ENCODE data around the gene RNU6-9. TPM values are rescaled to one million over a fixed set of nuclear protein-coding genes. Genes with fewer than 3 reads are reported as not detected.

RNU6-9 gene
- total and polyA plus RNA-seq, 7 donors: not detected

- no peak for TF ChIP-seq POLR2A (IDR thresholded peaks at IDR 0.05)
- TF ChIP-seq CTCF (IDR thresholded peaks at IDR 0.05): no peak
- no peak for TF ChIP-seq EP300 (IDR thresholded peaks at IDR 0.05)
- TF ChIP-seq POLR2AphosphoS5 (IDR thresholded peaks at IDR 0.05): no peak
- H3K27ac ChIP-seq: no peak overlapping the region
- no peaks in the 10 kb centered on the region for H3K27me3 ChIP-seq
- no peak for DNase-seq
- H3K36me3 ChIP-seq: peaks cover 55 to 87% (median 69%) of the 10 kb centered on the region in 4 donors
- H3K4me1 ChIP-seq: no peaks in the 10 kb centered on the region
- intact Hi-C loops (cut with DNase I): no loop called here
- H3K9me3 ChIP-seq: no peaks in the 10 kb centered on the region
- WGBS, 2 donors: 98% methylated on average over 34 of the region's 34 CpGs
- no peak overlapping the region for H3K4me3 ChIP-seq
Observed at GRCh38 chr19:881385-882071, 11.8 kb upstream of the RNU6-9 start.

DNA sequence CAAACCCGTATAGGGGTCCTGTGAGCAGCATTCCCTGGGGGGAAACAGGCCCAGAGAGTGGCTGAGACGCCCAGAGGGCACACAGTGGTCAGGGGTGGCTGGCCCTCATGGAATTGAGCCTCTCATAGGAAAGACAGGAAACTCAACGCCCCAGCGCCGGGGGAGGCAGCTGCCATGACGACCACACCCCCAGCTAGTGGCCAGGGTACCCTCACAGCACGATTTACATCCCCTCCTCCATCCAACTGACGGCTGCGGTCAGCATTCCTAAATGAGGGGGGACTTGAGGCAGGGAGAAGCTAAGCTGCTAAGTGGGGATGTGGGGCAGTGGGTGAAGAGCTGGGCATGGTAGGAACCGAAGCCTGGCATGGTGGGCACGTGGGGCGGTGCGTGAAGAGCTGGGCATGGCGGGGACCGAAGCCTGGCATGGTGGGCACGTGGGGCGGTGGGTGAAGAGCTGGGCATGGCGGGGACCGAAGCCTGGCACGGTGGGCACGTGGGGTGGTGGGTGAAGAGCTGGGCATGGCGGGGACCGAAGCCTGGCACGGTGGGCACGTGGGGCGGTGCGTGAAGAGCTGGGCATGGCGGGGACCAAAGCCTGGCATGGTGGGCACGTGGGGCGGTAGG lies 10.3 kb upstream of the RNU6-9 start:
- WGBS, 2 donors: 94 to 97% methylated on average over 28 to 30 of the region's 30 CpGs
- intact Hi-C loops (cut with DNase I): no loop called here
- Histone ChIP-seq H3K36me3 (peaks cover 48 to 88% (median 61%) of the 10 kb centered on the region in 4 donors), H3K4me3 (no peak overlapping the region), H3K27ac (no peak overlapping the region), H3K9me3 (no peaks in the 10 kb centered on the region), H3K4me1 (no peaks in the 10 kb centered on the region), H3K27me3 (no peaks in the 10 kb centered on the region)
- no peak for DNase-seq
- TF ChIP-seq POLR2A (IDR thresholded peaks at IDR 0.05) (no peak), POLR2AphosphoS5 (IDR thresholded peaks at IDR 0.05) (no peak), EP300 (IDR thresholded peaks at IDR 0.05) (no peak), CTCF (IDR thresholded peaks at IDR 0.05) (no peak)

GRCh38 chr19:883661-884211 lies 9.5 kb upstream of the RNU6-9 start:
- no peak for DNase-seq
- no peak for TF ChIP-seq POLR2AphosphoS5 (IDR thresholded peaks at IDR 0.05)
- 93 to 94% methylated on average over 22 of the region's 22 CpGs for WGBS, 2 donors
- intact Hi-C loops (cut with DNase I): no loop called here
- no peak overlapping the region for H3K27ac ChIP-seq
- no peaks in the 10 kb centered on the region for H3K9me3 ChIP-seq
- H3K4me1 ChIP-seq: no peaks in the 10 kb centered on the region
- H3K27me3 ChIP-seq: no peaks in the 10 kb centered on the region
- no peak overlapping the region for H3K4me3 ChIP-seq
- peaks cover 48 to 95% (median 63%) of the 10 kb centered on the region in 4 donors for H3K36me3 ChIP-seq

DNA sequence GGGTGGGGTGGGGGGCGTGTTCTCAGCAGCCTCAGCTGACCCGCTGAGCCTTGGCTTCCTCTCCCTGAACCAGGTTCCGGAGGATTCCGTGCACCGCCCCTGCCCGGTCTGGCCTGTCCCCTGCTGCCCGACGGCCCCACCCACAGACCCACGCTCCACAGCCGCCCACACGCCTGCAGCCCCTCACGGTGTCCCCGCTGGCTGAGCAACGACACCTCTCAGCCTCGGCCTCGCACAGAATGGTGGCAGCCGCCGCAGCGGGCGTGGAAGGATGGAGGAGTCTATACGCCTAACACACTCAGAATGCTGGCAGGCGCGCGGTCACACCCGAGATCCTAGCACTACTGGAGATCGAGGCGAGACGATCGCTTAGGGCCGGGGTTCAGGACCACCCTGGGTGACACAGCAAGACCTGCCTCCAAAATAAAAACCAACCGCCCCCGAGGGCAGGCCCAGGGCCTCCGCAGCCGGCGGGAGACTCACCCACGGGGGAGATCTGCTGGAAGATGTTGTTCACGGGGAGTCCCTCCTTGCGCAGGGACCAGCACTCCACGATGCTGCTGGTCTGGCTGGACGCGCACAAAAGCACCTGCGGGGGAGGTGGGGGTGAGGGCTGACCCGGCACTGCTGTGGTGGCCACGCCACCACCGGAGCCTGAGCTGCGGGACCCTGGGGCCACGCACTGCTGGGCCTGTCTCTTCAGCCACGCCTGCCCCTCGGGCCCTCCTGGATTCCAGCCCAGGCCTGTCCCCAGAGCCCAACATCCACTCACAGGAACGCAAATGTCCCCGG lies 8.7 kb upstream of the RNU6-9 start:
- no peaks in the 10 kb centered on the region for H3K27me3 ChIP-seq
- TF ChIP-seq POLR2A (IDR thresholded peaks at IDR 0.05): no peak
- TF ChIP-seq POLR2AphosphoS5 (IDR thresholded peaks at IDR 0.05): no peak
- TF ChIP-seq EP300 (IDR thresholded peaks at IDR 0.05): no peak
- no peak for TF ChIP-seq CTCF (IDR thresholded peaks at IDR 0.05)
- no peaks in the 10 kb centered on the region for H3K9me3 ChIP-seq
- H3K4me3 ChIP-seq: no peak overlapping the region
- H3K36me3 ChIP-seq: peaks cover 41 to 95% (median 60%) of the 10 kb centered on the region in 4 donors
- 95 to 96% methylated on average over 51 of the region's 51 CpGs for WGBS, 2 donors
- H3K4me1 ChIP-seq: no peaks in the 10 kb centered on the region
- no peak overlapping the region for H3K27ac ChIP-seq
- intact Hi-C loops (cut with DNase I): no loop called here
- DNase-seq: no peak
